ENCODE data around the gene APOB.

DNA sequence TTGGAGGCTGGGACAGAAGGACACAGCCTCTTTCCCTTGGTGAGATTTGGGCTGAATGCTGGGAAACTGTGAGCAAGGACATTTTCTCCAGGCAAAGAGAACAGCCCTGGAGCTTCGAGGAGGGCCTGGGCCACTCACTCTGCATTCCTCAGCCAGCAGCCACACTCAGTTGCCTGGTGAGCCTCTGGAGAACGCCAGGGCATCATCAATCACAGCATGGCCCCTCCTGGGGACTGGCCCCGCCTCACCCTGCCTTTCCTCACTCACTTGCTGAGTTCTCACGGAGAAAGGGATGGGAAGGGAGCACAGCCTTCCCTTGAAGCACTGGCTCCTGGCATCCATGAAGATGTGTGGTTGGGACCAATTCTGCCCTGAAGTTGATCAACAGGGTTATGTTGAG is 55.0 kb downstream of the APOB start:
- TF ChIP-seq GATA2 (IDR thresholded peaks at IDR 0.05; ENCODE audit: low read depth, low read length) (no peak), GATA3 (IDR thresholded peaks at IDR 0.05; ENCODE audit: low read depth, low read length) (no peak)
